Fibroblast of lung (primary cell): ENCODE data around the gene TOPAZ1. TPM values are rescaled to one million over a fixed set of nuclear protein-coding genes. Genes with fewer than 3 reads are reported as not detected.

ENCODE experiments used
- DNase-seq, 2 donors: peaks; one replicate each; pipeline versions ENCODE4 v3.0.0 to v3.0.0-alpha.2; 2010; ENCODE audit warnings: low read depth in 2 of 2
- H2AFZ ChIP-seq: 2 replicates; pipeline ENCODE4 v1.5.1; 2012; ENCODE audit warnings: low read length, control low read depth, inconsistent platforms
- H3K27ac ChIP-seq: 2 replicates; pipeline ENCODE4 v1.5.1; 2011; ENCODE audit warnings: low read length, control low read depth; ENCODE audit not compliant: insufficient read depth
- H3K27me3 ChIP-seq: 2 replicates; pipeline ENCODE4 v1.5.1; 2011; ENCODE audit warnings: mild to moderate bottlenecking, low read length; ENCODE audit not compliant: control insufficient read depth, insufficient read depth
- H3K36me3 ChIP-seq: 2 replicates; pipeline ENCODE4 v1.5.1; 2011; ENCODE audit warnings: low read length; ENCODE audit not compliant: control insufficient read depth, insufficient read depth
- H3K4me1 ChIP-seq: 2 replicates; pipeline ENCODE4 v1.5.1; 2011; ENCODE audit warnings: low read length; ENCODE audit not compliant: control insufficient read depth, insufficient read depth; ENCODE audit errors: extremely low read depth
- H3K4me2 ChIP-seq: 2 replicates; pipeline ENCODE4 v1.5.1; 2011; ENCODE audit warnings: low read length, control low read depth; ENCODE audit not compliant: insufficient read depth; ENCODE audit errors: extremely low read depth
- H3K4me3 ChIP-seq, 4 experiments: fragments of 200-600 bp in 1 of 4; sonication (generic) in 1 of 4; replicated peaks in 1 of 4; 2 replicates each; pipeline ENCODE4 v1.5.1; 2011 to 2016; ENCODE audit warnings: low read length in 4 of 4, low read depth in 3 of 4, mild to moderate bottlenecking in 3 of 4, control low read depth in 2 of 4, inconsistent platforms in 1 of 4, mixed read lengths in 1 of 4; ENCODE audit not compliant: insufficient read depth in 1 of 4; ENCODE audit errors: control extremely low read depth in 1 of 4
- H3K79me2 ChIP-seq: 2 replicates; pipeline ENCODE4 v1.5.1; 2012; ENCODE audit warnings: mild to moderate bottlenecking, low read length, inconsistent platforms; ENCODE audit not compliant: control insufficient read depth, insufficient read depth
- H3K9ac ChIP-seq: 2 replicates; pipeline ENCODE4 v1.5.1; 2011; ENCODE audit warnings: mild to moderate bottlenecking, low read length, control low read depth; ENCODE audit not compliant: insufficient read depth
- H3K9me3 ChIP-seq: 2 replicates; pipeline ENCODE4 v1.5.1; 2012; ENCODE audit warnings: low read depth, low read length; ENCODE audit not compliant: control insufficient read depth, insufficient read depth
- H4K20me1 ChIP-seq: 2 replicates; pipeline ENCODE4 v1.5.1; 2011; ENCODE audit warnings: low read length; ENCODE audit not compliant: control insufficient read depth, insufficient read depth; ENCODE audit errors: extremely low read depth
- EZH2 ChIP-seq: IDR thresholded peaks from 2 replicates; pipeline ENCODE4 v1.5.1; 2012; ENCODE audit warnings: low read length, control low read depth, mild to moderate bottlenecking; ENCODE audit errors: missing control alignments
- polyA plus RNA-seq, 2 donors: library from polyadenylated mRNA; depleted of rRNA in 1 of 2; stranded (reverse) in 1 of 2; unstranded in 1 of 2; fragments of >200 nt; gene quantifications; 2 replicates each; pipeline ENCODE4 v1.2.1, GENCODE V29; 2011 to 2012; ENCODE audit warnings: missing spikeins in 1 of 2
- total RNA-seq: library from RNA; depleted of rRNA; stranded (reverse); fragments of >200 nt; gene quantifications from 2 replicates; pipeline ENCODE4 v1.2.1, GENCODE V29; 2014
- TF ChIP-seq, protein P1 (sequence below), 2 donors: IDR thresholded peaks in 1 of 2; conservative IDR thresholded peaks in 1 of 2; 1 replicate in 1 of 2; 2 replicates in 1 of 2; pipeline ENCODE4 v1.5.1; 2011 to 2012; ENCODE audit warnings: low read length in 2 of 2, control low read depth in 1 of 2, inconsistent platforms in 1 of 2, low read depth in 1 of 2, mild to moderate bottlenecking in 1 of 2

TOPAZ1 gene
- total and polyA plus RNA-seq, 2 donors (not counting 1 experiment from before 2014, with no cell fraction given) = not detected

DNA sequence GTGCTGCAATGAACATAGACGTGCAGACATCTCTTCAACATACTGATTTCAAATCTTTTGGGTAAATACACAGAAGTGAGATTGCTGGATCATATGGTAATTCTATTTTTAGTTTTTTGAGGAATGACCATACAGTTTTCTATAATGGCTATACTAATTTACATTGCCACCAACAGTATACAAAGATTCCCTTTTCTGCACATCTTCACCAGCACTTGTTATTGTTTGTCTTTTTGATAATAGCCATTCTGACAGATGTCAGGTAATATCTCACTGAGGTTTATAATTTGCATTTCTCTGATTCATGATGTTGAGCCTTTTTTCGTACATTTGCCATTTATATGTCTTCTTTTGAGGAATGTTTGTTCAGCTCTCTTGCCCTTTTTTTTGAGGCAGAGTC is 30.5 kb downstream of the TOPAZ1 start:
- no peaks in the 10 kb centered on the region for H4K20me1 ChIP-seq
- H3K36me3 ChIP-seq = no peaks in the 10 kb centered on the region
- H3K27ac ChIP-seq = no peak overlapping the region
- H3K4me3 ChIP-seq = no peak overlapping the region
- no peaks in the 10 kb centered on the region for H3K4me1 ChIP-seq
- no peak overlapping the region for H3K9ac ChIP-seq
- TF ChIP-seq, protein P1, sequence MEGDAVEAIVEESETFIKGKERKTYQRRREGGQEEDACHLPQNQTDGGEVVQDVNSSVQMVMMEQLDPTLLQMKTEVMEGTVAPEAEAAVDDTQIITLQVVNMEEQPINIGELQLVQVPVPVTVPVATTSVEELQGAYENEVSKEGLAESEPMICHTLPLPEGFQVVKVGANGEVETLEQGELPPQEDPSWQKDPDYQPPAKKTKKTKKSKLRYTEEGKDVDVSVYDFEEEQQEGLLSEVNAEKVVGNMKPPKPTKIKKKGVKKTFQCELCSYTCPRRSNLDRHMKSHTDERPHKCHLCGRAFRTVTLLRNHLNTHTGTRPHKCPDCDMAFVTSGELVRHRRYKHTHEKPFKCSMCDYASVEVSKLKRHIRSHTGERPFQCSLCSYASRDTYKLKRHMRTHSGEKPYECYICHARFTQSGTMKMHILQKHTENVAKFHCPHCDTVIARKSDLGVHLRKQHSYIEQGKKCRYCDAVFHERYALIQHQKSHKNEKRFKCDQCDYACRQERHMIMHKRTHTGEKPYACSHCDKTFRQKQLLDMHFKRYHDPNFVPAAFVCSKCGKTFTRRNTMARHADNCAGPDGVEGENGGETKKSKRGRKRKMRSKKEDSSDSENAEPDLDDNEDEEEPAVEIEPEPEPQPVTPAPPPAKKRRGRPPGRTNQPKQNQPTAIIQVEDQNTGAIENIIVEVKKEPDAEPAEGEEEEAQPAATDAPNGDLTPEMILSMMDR (conservative IDR thresholded peaks at IDR 0.05 in 1 of 2, IDR thresholded peaks at IDR 0.05 in 1 of 2; ENCODE audit: low read depth in 1 of 2, low read length in 2 of 2) = no peak
- no peak for TF ChIP-seq EZH2
- no peak overlapping the region for H2AFZ ChIP-seq
- H3K79me2 ChIP-seq = no peaks in the 10 kb centered on the region
- H3K27me3 ChIP-seq = no peaks in the 10 kb centered on the region
- H3K9me3 ChIP-seq = no peaks in the 10 kb centered on the region
- no peak for DNase-seq
- no peak overlapping the region for H3K4me2 ChIP-seq

GRCh38 chr3:44277925-44278324 is 36.2 kb downstream of the TOPAZ1 start:
- Histone ChIP-seq H3K79me2 (no peaks in the 10 kb centered on the region), H3K4me1 (no peaks in the 10 kb centered on the region), H4K20me1 (no peaks in the 10 kb centered on the region), H2AFZ (no peak overlapping the region), H3K9ac (no peak overlapping the region), H3K4me3 (no peak overlapping the region), H3K27ac (no peak overlapping the region), H3K9me3 (no peaks in the 10 kb centered on the region), H3K27me3 (no peaks in the 10 kb centered on the region), H3K4me2 (no peak overlapping the region), H3K36me3 (no peaks in the 10 kb centered on the region)
- DNase-seq = no peak
- TF ChIP-seq, protein P1 (conservative IDR thresholded peaks at IDR 0.05 in 1 of 2, IDR thresholded peaks at IDR 0.05 in 1 of 2; ENCODE audit: low read depth in 1 of 2, low read length in 2 of 2) = no peak
- TF ChIP-seq EZH2 = no peak

DNA sequence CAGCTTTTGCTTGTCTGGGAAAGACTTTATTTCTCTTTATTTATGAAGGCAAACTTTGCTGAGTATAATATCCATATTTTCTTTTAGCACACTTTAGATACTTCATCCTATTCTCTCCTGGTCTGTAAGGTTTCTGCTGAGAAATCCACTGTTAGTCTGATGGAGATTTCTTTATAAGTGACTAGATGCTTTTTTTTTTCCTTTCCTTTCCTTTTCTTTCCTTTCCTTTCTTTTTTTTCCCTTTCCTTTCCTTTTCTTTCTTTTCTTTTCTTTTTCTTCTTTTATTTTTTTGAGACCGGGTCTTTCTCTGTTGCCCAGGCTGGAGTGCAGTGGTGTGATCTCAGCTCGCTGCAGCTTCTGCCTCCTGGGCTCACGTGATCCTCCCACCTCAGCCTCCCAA is 38.4 kb downstream of the TOPAZ1 start:
- Histone ChIP-seq H3K36me3 (no peaks in the 10 kb centered on the region), H3K9ac (no peak overlapping the region), H4K20me1 (no peaks in the 10 kb centered on the region), H3K4me2 (no peak overlapping the region), H3K4me1 (no peaks in the 10 kb centered on the region), H2AFZ (no peak overlapping the region), H3K9me3 (no peaks in the 10 kb centered on the region), H3K79me2 (no peaks in the 10 kb centered on the region), H3K27me3 (no peaks in the 10 kb centered on the region), H3K27ac (no peak overlapping the region), H3K4me3 (no peak overlapping the region)
- TF ChIP-seq, protein P1 (conservative IDR thresholded peaks at IDR 0.05 in 1 of 2, IDR thresholded peaks at IDR 0.05 in 1 of 2; ENCODE audit: low read depth in 1 of 2, low read length in 2 of 2) = no peak
- TF ChIP-seq EZH2 = no peak
- DNase-seq = no peak
